Activated CD8-positive, alpha-beta memory T cell treated with anti-CD3 and anti-CD28 coated beads, Interleukin-2, amount 50 U/mL, for 1 hour (primary cell): ENCODE measurements around the gene FKBP1B.
"Not testable (repeated sequence)": the region's sequence is repeated elsewhere in the genome, so short reads cannot be mapped to it uniquely, and the experiment has no call there.

ENCODE experiments used
- DNase-seq: peaks from one replicate; pipeline ENCODE4 v3.0.0-alpha.2; 2020; ENCODE audit errors: extremely low read depth

FKBP1B gene

DNA sequence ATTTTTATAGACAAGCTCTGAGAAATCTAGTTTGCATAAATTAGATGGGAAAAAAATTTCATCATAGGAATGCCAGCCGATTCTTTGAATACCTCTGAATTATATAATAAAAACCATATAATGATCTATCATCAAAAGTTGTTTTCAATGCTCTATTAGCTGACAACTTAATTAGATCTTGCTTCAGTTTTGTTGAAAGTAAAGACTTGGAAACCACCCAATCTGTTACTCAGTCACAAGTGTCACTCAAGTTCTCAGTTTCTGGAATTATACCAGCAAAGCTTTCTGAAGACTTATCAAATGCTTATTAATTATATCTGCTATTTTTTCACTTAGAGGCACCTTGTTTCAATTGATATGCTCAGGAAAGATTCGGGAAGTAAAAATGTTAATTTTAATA is 52.5 kb downstream of the FKBP1B start:
- DNase-seq = no peak

DNA sequence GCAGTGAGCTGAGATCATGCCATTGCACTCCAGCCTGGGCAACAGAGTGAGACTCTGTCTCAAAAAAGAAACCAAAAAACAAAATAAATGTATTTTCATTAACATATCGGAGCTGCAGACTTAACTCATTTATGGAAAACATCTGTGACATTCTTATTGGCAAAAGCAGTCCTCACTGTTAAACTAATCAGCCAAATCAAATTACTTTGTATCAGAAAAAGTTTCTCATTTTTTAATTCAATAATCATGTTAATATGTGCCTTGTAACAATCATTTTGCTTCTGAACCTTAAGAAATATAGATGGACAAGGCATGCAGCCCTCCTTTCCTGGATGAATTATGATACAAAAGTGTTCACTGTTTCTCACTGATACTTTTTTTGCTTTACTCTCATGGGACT is 53.1 kb downstream of the FKBP1B start:
- DNase-seq = no peak

DNA sequence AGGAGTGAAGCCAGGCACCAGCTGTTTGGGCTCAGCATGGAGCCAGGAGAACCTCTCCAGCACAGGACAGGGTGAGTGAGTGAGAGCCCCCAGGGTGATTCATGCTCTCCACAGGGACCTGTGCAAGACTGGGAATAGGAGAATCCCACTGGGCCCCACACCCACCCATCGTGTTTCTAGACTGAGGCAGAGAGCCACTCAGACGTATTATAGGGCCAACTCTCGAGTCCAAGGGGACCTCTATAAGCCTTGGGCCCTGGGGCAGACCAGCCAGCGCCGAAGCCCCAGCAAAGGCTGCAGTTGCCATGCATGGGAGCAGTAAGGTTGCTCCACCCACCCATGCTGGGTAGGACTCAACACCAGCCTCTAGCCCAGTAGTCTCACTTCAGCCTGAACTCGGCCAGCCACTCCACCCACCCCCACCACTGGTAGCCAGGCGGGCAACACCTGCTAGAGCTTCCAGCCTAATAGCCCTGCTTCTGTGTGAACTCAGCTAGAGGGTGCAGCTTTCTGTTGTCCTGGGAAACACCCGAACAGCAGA is 54.6 kb downstream of the FKBP1B start:
- DNase-seq = no peak

DNA sequence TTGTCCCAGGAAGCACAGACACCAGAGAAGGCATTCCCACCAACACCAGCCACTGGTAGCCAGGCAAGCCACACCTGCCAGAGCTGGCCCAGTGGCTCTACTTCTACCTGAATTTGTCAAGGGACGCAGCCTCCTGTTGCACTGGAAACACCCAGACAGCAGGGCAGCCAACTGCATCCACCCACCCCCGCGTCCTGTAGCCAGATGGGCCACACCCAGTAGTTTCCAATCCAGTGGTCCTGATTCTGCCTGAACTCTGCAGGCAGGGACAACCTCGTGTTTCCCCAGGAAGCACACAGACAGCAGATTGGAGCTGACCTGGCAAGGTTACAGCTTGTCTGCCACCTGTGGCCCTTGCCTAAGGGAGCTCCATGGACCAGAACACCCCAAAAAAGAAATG is 55.4 kb downstream of the FKBP1B start:
- no peak for DNase-seq

DNA sequence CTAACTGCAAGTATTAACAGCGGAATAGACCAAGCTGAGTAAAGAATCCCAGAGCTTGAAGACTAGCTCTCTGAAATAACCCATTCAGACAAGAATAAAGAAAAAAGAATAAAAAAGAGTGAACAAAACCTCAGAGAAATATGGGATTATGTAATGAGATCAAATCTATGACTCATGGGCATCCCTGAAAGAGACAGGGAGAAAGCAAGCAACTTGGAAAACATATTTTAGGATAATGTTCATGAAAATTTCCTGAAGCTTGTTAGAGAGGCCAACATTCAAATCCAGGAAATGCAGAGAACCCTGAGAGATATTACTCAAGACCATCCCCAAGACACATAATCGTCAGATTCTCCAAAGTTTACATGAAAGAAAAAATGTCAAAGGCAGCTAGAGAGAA is 56.3 kb downstream of the FKBP1B start:
- DNase-seq = no peak

DNA sequence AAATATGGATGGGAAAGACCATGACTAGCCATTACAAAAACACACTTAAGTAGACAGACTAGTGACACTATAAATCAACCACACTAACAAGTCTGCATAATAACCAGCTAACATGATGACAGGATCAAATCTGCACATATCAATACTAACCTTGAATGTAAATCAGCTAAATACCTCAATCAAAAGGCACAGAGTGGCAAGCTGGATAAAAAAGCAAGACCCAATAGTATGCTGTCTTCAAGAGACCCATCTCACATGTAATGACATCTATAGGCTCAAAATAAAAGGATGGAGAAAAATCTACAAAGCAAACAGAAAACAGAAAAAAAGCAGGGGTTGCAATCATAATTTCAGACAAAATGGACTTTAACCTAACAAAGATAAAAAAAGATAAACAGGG is 57.2 kb downstream of the FKBP1B start:
- DNase-seq = no peak

DNA sequence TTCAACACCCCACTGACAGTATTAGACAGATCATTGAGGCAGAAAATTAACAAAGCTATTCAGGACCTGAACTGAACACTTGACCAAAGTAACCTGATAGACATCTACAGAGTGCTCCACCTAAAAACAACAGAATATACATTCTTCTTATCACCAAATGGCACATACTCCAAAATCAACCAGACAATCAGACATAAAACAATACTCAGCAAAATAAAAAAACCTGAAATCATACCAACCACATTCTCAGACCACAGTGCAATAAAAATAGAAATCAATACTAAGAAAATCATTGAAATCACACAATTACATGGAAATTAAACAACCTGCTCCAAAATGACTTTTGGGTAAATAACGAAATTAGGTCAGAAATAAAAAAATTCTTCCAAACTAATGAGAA is 57.8 kb downstream of the FKBP1B start:
- no peak for DNase-seq

DNA sequence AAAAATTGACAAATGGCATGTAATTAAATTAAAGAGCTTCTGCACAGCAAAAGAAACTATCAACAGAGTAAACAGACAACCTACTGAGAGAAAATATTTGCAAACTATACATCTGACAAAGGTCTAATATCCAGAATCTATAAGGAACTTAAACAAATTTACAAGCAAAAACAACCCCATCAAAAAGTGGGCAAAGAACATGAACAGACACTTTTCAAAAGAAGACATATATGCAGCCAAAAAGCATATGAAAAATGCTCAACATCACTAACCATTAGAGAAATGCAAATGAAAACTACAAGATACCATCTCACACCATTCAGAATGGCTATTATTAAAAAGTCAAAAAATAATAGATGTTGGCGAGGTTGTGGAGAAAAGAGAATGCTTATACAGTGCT is 59.9 kb downstream of the FKBP1B start:
- not testable (repeated sequence) for DNase-seq

DNA sequence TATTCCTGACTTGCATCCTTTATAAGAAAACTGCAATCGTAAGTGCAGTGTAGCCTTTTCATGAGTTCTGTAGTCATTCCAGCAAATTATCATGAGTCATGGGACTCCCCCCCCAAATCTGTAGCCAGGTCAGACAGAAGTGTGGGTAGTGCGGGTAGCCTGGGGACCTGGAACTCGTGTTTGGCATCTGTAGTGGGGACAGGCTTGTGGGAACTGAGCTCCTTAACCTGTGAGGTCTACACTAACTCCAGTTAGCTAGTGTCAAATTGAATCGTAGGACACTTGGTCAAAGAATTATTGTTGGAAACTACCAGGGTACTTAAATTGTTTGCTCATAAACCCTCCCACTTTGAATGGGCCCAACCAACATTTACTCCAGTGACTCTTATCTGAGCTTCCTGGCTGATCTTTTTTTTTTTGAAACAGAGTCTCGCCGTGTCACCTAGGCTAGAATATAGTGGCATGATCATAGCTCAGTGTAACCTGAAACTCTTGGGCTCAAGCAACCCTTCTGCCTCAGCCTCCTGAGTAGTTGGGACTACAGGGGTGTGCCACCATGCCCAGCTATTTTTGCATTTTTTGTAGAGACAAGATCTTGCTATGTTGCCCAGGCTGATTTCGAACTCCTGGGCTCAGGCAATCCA is 61.2 kb downstream of the FKBP1B start:
- no peak for DNase-seq

DNA sequence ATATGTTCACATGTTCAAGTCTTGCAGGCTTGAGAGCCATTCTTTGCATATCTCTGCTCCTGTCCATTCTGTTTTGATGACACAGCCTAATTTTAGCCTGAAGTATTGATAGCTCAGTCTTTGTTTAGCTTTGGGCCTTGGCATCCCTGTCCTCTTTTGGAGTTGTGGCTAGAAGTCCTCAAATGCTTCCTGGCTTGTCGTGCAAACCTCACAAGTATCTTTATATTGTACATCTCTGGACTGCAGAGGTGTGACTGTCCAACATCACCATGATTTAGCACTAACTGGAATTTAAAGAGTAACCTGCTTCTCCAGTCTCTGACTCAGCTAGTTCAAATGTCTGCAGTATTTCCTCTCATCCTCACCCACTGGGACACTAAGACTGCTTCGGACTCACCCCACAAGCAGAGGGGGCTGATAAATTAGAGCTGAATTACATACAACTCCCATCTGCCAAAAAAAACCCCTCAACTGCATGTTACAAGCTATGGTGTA is 61.9 kb downstream of the FKBP1B start:
- no peak for DNase-seq
